OCI-LY1 (cell line): Measurements from ENCODE around the gene RXFP1.

Experiments
- CTCF ChIP-seq: fragments of 200-600 bp; sonication (generic), shearing (Covaris generic); IDR thresholded peaks from 2 replicates; pipeline ENCODE4 v1.5.1; 2017; ENCODE audit warnings: mild to moderate bottlenecking, antibody characterized with exemption, low read length, moderate library complexity, mixed read lengths
- EZH2 ChIP-seq: fragments of 200-600 bp; sonication (generic), shearing (Covaris generic); IDR thresholded peaks from 2 replicates; pipeline ENCODE4 v1.8.0; 2017; ENCODE audit warnings: borderline replicate concordance, mixed run types, mild to moderate bottlenecking, antibody characterized with exemption, low read length, moderate library complexity, mixed read lengths

DNA sequence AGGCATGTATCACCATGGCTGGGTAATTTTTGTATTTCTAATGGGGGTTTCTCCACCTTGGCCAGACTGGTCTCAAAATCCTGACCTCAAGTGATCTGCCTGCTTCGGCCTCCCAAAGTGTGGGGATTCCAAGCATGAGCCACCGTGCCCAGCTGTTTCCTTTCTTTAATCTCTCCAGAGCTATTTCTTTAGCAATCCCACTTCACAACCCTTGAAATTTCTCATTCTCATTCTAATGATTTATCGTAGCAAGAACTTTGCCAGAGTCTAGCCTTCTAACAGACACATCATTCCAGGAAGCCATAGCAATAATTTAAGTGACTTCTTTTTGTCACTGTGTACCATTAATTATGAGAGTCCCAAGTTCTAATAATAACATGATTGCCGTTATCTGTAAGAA, 68.6 kb downstream of the RXFP1 start:
- no peak for TF ChIP-seq EZH2
- no peak for TF ChIP-seq CTCF
